ENCODE measurements around the gene GON4L.
"Not testable (repeated sequence)": the region's sequence is repeated elsewhere in the genome, so short reads cannot be mapped to it uniquely, and the experiment has no call there.

The GON4L gene

DNA sequence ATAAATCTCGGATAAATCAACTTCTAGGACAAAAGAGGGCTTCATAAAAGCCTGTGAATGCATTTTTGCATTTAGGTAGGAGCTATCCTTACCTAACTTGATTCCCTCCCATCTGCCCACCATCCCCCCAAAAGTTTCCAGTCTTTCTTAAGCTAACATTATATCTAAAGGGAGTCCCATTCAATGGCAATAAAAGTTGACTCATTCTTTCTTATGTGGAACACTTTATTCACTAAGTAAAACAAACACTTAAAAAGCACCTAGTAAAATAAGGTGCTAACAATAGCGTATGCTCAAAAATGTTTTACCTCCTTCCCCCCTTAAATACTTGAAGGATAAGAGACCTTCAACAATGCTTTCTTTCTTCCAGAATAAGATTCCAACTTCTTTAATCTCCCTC is 83.8 kb downstream of the GON4L start:
- in situ Hi-C loops (cut with HindIII; ENCODE audit: low sequenced_read_pairs), result no loop called here
- TF ChIP-seq, protein P1, sequence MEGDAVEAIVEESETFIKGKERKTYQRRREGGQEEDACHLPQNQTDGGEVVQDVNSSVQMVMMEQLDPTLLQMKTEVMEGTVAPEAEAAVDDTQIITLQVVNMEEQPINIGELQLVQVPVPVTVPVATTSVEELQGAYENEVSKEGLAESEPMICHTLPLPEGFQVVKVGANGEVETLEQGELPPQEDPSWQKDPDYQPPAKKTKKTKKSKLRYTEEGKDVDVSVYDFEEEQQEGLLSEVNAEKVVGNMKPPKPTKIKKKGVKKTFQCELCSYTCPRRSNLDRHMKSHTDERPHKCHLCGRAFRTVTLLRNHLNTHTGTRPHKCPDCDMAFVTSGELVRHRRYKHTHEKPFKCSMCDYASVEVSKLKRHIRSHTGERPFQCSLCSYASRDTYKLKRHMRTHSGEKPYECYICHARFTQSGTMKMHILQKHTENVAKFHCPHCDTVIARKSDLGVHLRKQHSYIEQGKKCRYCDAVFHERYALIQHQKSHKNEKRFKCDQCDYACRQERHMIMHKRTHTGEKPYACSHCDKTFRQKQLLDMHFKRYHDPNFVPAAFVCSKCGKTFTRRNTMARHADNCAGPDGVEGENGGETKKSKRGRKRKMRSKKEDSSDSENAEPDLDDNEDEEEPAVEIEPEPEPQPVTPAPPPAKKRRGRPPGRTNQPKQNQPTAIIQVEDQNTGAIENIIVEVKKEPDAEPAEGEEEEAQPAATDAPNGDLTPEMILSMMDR (IDR thresholded peaks at IDR 0.05; ENCODE audit: low read depth, low read length), result no peak
- H3K4me3 ChIP-seq (ENCODE audit: low read depth, low read length), result no peak overlapping the region
- peak; percentile 17 for DNase-seq (ENCODE audit: low read depth, low spot score)

DNA sequence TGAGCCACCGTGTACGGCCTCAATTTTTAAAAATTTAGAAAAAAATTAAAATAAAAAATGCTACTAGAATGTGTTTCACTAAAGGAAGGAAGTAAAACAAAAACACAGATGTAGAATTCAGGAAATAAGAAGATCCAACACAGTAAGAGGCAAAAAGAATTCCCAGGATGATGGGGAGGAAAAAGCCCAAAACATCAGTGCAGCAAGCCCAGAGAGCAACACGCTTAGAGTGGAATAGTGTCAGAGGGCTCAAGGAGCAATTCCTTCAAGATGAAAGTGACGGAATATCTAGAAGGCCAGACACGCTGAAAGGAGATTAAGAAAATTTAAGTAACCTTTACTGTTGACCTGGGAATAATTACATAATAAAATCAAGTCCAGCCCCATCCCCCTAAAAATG is 87.8 kb downstream of the GON4L start:
- H3K4me3 ChIP-seq (ENCODE audit: low read depth, low read length), result no peak overlapping the region
- TF ChIP-seq, protein P1 (IDR thresholded peaks at IDR 0.05; ENCODE audit: low read depth, low read length), result no peak
- DNase-seq (ENCODE audit: low read depth, low spot score), result no peak
- in situ Hi-C loops (cut with HindIII; ENCODE audit: low sequenced_read_pairs), result no loop called here

DNA sequence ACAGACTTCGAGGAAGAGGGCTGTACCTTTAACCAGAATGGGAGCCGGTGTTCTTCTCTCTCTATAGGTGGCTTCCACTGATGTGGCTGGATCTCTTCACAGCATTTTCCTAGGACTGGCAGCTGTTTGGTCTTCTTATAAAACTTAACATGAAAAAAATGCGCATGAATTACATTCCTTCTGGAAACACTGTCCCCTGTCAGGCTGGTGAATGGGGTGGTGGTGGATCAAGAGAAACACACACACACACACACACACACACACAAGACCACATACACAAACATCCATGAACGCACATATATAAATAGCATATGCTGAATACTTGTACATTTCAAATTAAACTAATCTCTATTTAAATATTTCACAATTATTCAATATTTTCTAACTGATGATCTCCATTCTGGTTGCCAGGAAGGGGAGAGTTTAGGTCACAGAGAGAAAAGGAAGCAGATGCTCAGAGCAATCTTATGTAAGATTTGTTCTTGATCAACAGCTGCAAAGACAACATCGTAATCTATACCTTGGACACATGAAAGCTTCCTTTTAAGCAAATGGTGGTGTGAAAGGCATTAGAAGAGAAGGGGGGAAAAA is 89.5 kb downstream of the GON4L start:
- in situ Hi-C loops (cut with HindIII; ENCODE audit: low sequenced_read_pairs); DNase-seq (ENCODE audit: low read depth, low spot score): not testable (repeated sequence)

DNA sequence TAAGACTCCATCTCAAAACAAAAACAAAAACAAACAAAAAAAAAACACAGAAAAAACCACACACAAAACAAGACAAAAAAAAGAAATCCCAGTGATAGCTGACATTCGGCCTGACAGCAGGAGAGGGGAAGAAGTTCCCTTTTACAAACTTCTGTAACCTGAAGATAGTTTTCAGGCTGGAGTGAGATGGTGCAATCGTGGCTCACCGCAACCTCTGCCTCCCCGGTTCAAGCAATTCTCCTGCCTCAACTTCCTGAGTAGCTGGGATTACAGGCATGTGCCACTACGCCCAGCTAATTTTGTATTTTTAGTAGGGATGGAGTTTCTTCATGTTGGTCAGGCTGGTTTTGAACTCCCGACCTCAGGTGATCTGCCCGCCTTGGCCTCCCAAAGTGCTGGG is 93.0 kb downstream of the GON4L start:
- DNase-seq (ENCODE audit: low read depth, low spot score); in situ Hi-C loops (cut with HindIII; ENCODE audit: low sequenced_read_pairs): not testable (repeated sequence)

More for the DNA sequence above, 89.5 kb downstream of the GON4L start:
- not testable (repeated sequence) for H3K4me3 ChIP-seq (ENCODE audit: low read depth, low read length)

DNA sequence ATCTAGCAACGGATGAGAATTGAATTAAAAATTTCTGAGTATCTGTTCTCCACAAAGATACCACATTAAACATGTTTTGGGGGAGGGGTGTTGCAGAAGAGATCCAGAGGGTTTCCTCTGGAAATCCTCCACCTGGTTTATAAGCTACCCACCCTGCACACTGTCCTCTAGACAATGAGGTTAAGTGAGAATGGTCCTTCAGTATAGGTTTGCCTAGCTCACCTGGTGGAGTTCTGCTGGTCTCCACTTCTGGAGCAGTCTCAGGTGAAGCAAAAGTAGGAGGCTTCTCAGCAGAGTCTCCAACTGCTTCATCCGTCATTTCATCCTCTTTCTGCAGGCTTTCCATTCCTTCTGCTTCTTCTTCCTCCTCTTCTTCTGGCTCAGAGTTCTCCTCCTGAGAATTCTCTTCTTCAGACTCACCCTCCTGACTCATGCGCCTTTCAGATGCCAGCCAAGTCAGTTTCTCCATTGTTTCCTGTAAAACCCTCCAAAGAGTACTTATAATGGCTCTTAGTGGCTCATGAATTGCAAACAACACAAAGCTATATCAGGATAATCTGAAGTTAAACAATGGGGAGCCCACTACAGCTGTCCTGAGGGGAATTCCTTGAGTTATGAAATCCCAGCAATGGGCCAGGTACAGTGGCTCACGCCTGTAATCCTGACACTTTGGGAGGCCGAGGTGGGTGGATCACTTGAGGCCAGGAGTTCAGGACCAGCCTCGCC is 93.8 kb downstream of the GON4L start:
- peak; percentile 86 for DNase-seq (ENCODE audit: low read depth, low spot score)
- H3K4me3 ChIP-seq (ENCODE audit: low read depth, low read length); in situ Hi-C loops (cut with HindIII; ENCODE audit: low sequenced_read_pairs): not testable (repeated sequence)

More for the DNA sequence above, 93.0 kb downstream of the GON4L start:
- H3K4me3 ChIP-seq (ENCODE audit: low read depth, low read length), result not testable (repeated sequence)

DNA sequence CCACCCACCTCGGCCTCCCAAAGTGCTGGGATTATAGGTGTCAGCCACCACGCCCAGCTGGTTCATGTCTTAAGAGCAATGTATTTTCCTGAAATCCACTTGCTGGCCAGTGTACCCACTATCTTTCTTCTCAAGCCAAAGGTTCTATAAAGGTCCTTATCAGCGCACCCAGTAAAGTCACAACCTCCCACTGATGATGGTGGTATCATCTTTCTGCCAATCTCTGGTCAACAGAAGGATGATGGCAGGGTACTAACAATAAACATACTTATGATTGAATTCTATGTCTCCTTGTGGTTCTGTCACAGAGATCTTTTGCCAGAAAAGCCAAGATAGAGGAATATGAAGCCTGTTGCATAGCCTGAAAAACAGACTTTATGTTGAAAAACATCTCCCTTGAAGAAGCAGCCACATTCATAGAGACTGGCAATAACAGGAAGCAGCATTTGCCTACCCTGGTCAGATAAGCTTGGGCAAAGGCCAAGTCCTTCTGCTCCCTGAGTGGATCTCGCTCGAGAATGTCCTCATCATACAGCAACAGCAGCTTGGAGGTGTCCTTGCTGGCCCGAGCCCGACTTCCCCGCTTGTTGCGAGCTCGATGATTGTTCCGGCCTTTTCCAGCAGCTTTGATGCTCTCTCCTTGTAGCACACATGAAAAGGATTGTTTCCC is 95.1 kb downstream of the GON4L start:
- no peak overlapping the region for H3K4me3 ChIP-seq (ENCODE audit: low read depth, low read length)
- in situ Hi-C loops (cut with HindIII; ENCODE audit: low sequenced_read_pairs), result no loop called here
- TF ChIP-seq, protein P1 (IDR thresholded peaks at IDR 0.05; ENCODE audit: low read depth, low read length), result no peak
- no peak for DNase-seq (ENCODE audit: low read depth, low spot score)

DNA sequence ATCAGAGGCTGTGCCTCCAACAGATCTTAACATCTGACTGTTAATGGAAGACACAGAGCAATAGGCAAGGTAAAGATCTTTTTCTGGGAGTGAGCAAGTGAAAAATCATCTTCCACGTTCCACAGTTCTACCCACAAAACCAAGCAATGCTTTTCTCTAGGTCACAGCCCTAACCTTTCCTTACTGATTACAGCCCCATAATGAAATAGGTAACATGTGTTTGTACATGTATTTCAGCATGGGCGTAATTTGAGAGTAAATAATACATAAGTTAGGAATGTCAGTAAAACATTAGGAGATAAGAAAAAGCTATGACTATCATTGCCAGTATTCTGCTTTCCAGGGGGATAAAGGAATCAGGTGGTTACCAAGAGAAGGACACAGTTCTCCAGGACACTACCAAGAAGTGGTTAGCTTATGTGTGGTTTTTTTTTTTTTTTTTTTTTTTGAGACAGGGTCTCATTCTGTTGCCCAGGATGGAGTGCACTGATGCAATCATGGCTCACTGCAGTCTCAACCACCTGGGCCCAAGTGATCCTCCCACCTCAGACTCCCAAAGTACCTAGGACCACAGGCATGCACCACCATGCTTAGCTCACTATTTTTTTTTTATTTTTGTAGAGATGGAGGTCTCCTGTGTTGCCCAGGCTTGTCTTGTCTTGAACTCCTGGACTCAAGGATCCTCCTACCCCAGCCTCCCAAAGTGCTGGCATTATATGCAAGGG is 96.1 kb downstream of the GON4L start:
- in situ Hi-C loops (cut with HindIII; ENCODE audit: low sequenced_read_pairs), result no loop called here
- H3K4me3 ChIP-seq (ENCODE audit: low read depth, low read length), result no peak overlapping the region
- no peak for DNase-seq (ENCODE audit: low read depth, low spot score)
- TF ChIP-seq, protein P1 (IDR thresholded peaks at IDR 0.05; ENCODE audit: low read depth, low read length), result no peak
